Activated naive CD4-positive, alpha-beta T cell treated with anti-CD3 and anti-CD28 coated beads, Interleukin-2, amount 50 U/mL, for 16 hours (primary cell): ENCODE measurements around the gene GNAI1.
A peak's percentile ranks its signal among the peaks of the same experiment; 100 is the strongest.
"Not testable (repeated sequence)": the region's sequence is repeated elsewhere in the genome, so short reads cannot be mapped to it uniquely, and the experiment has no call there.

Experiments used
- DNase-seq: peaks from one replicate; pipeline ENCODE4 v3.0.0-alpha.2; 2020

Gene GNAI1

GRCh38 chr7:80133361-80134114 lies 1.1 kb upstream of the GNAI1 start:
- no peak for DNase-seq

GRCh38 chr7:80134115-80134535 lies 506 bp upstream of the GNAI1 start:
- no peak for DNase-seq

- peak; percentile 11 for DNase-seq
These were observed 876 bp downstream of the GNAI1 start for GRCh38 chr7:80135309-80136104.

GRCh38 chr7:80136261-80137055 lies 1.8 kb downstream of the GNAI1 start:
- DNase-seq = no peak

- DNase-seq = no peak
These were observed 2.8 kb downstream of the GNAI1 start for GRCh38 chr7:80137410-80137809.

- DNase-seq = no peak
These were observed 4.6 kb downstream of the GNAI1 start for GRCh38 chr7:80139236-80139635.

GRCh38 chr7:80140388-80140787 lies 5.8 kb downstream of the GNAI1 start:
- DNase-seq = no peak

- no peak for DNase-seq
These were observed 6.7 kb downstream of the GNAI1 start for GRCh38 chr7:80141376-80141775.

- no peak for DNase-seq
These were observed 8.4 kb downstream of the GNAI1 start for GRCh38 chr7:80142853-80143580.

GRCh38 chr7:80145780-80146422 lies 11.3 kb downstream of the GNAI1 start:
- DNase-seq = no peak

GRCh38 chr7:80146545-80147182 lies 12.0 kb downstream of the GNAI1 start:
- no peak for DNase-seq

- no peak for DNase-seq
These were observed 13.1 kb downstream of the GNAI1 start for GRCh38 chr7:80147543-80148391.

- no peak for DNase-seq
These were observed 16.1 kb downstream of the GNAI1 start for GRCh38 chr7:80150611-80151273.

- DNase-seq = peak; percentile 24
These were observed 16.6 kb downstream of the GNAI1 start for GRCh38 chr7:80151274-80151665.

GRCh38 chr7:80153446-80153845 lies 18.8 kb downstream of the GNAI1 start:
- no peak for DNase-seq

GRCh38 chr7:80154656-80155333 lies 20.2 kb downstream of the GNAI1 start:
- DNase-seq = no peak

GRCh38 chr7:80155374-80155773 lies 20.7 kb downstream of the GNAI1 start:
- DNase-seq = no peak

- DNase-seq = not testable (repeated sequence)
These were observed 23.1 kb downstream of the GNAI1 start for GRCh38 chr7:80157770-80158169.

GRCh38 chr7:80159802-80160201 lies 25.2 kb downstream of the GNAI1 start:
- DNase-seq = no peak

- DNase-seq = no peak
These were observed 26.8 kb downstream of the GNAI1 start for GRCh38 chr7:80161466-80161865.
